Hepatic stellate cell (primary cell): ENCODE measurements around the gene SH2B2.

Experiments
- DNase-seq: peaks from one replicate; pipeline ENCODE4 v3.0.0; 2011; ENCODE audit warnings: low spot score

Gene SH2B2

GRCh38 chr7:102266541-102266940 is 20.1 kb upstream of the SH2B2 start:
- DNase-seq = no peak

GRCh38 chr7:102268635-102269034 is 18.0 kb upstream of the SH2B2 start:
- no peak for DNase-seq

- no peak for DNase-seq
These were observed 16.3 kb upstream of the SH2B2 start for GRCh38 chr7:102270178-102270887.

GRCh38 chr7:102271158-102271798 is 15.4 kb upstream of the SH2B2 start:
- no peak for DNase-seq

GRCh38 chr7:102272075-102272916 is 14.4 kb upstream of the SH2B2 start:
- DNase-seq = peak; percentile 94

GRCh38 chr7:102272917-102273748 is 13.5 kb upstream of the SH2B2 start:
- DNase-seq = no peak

GRCh38 chr7:102273749-102274712 is 12.6 kb upstream of the SH2B2 start:
- DNase-seq = peak; percentile 88

GRCh38 chr7:102275123-102275703 is 11.5 kb upstream of the SH2B2 start:
- DNase-seq = no peak

- DNase-seq = no peak
These were observed 8.8 kb upstream of the SH2B2 start for GRCh38 chr7:102277901-102278300.

- peak; percentile 81 for DNase-seq
These were observed 6.9 kb upstream of the SH2B2 start for GRCh38 chr7:102279537-102280400.

GRCh38 chr7:102280521-102280920 is 6.1 kb upstream of the SH2B2 start:
- no peak for DNase-seq

GRCh38 chr7:102281785-102282184 is 4.9 kb upstream of the SH2B2 start:
- DNase-seq = no peak

GRCh38 chr7:102282465-102283362 is 4.0 kb upstream of the SH2B2 start:
- DNase-seq = no peak

- no peak for DNase-seq
These were observed 3.0 kb upstream of the SH2B2 start for GRCh38 chr7:102283477-102284189.

- no peak for DNase-seq
These were observed 2.3 kb upstream of the SH2B2 start for GRCh38 chr7:102284399-102284798.

GRCh38 chr7:102284891-102285539 is 1.7 kb upstream of the SH2B2 start:
- DNase-seq = no peak

GRCh38 chr7:102285540-102286236 is 980 bp upstream of the SH2B2 start:
- no peak for DNase-seq
